Esophagus muscularis mucosa (tissue), 3 donors: ENCODE measurements around the gene USP6.

Experiments
- CTCF ChIP-seq, 3 experiments: fragments of 200-600 bp in 2 of 3; fragments of 450-650 bp in 1 of 3; sonication (generic) in 2 of 3; IDR thresholded peaks; one replicate each; pipeline ENCODE4 v1.5.1; 2017 to 2019; ENCODE audit warnings: antibody characterized with exemption in 3 of 3, mild to moderate bottlenecking in 2 of 3, moderate library complexity in 1 of 3
- POLR2A ChIP-seq: fragments of 450-650 bp; IDR thresholded peaks from one replicate; pipeline ENCODE4 v1.6.1; 2017; ENCODE audit warnings: antibody characterized with exemption, moderate library complexity, mild to moderate bottlenecking, low read depth

- no peak for TF ChIP-seq POLR2A
- no peak for TF ChIP-seq CTCF (IDR thresholded peaks at IDR 0.05)
Observed at GRCh38 chr17:5092218-5093010, 23.4 kb upstream of the USP6 start.
